COR-L47 (cell line): ENCODE measurements around the gene CTNNA3.

Source experiments
- DNase-seq: peaks from one replicate; lab custom pipeline; 2025; lab: John Stamatoyannopoulos, UW

CTNNA3 gene

GRCh38 chr10:66085906-66086305 lies 1610.1 kb downstream of the CTNNA3 start:
- no peak for DNase-seq

DNA sequence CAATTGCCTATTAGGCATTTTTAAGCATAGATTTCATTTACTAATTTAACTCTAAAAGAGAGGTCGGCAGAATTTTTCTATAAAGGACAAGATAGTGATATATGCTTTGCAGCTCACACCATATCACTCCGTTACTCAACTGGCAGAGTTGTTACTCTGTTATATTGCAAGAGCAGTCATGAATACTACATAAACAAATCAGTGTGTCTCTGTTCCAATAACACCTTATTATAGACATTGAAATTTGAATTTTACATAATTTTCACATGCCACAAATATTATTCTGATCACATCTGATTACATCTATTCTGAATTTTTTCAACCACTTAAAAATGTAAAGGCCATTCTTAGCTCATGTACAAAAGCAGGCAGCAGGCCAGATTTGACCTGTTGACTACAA lies 1624.1 kb downstream of the CTNNA3 start:
- no peak for DNase-seq

DNA sequence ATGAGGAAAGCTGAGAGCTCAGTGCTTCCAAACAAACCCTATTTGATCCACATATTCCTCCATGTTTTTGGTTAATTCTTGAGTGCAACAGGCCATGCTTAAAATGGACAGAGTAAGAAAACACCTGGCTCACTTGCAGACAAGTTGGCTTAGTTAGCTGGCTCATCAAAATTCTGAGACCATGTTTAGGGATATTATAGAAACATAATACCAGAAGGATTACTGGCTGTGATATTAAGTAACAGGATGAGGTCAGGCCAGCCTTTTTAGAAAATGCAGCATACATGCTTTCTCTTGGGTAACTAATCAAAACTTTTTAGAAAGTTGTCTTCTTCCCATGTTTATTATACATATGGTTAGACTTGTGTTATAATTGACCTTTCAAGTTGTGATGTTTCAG lies 1637.4 kb downstream of the CTNNA3 start:
- DNase-seq = no peak

- no peak for DNase-seq
These were observed 1646.7 kb downstream of the CTNNA3 start for GRCh38 chr10:66049335-66049734.

- DNase-seq = no peak
These were observed 1650.1 kb downstream of the CTNNA3 start for GRCh38 chr10:66045859-66046258.

- DNase-seq = no peak
These were observed 1654.2 kb downstream of the CTNNA3 start for GRCh38 chr10:66041771-66042170.

DNA sequence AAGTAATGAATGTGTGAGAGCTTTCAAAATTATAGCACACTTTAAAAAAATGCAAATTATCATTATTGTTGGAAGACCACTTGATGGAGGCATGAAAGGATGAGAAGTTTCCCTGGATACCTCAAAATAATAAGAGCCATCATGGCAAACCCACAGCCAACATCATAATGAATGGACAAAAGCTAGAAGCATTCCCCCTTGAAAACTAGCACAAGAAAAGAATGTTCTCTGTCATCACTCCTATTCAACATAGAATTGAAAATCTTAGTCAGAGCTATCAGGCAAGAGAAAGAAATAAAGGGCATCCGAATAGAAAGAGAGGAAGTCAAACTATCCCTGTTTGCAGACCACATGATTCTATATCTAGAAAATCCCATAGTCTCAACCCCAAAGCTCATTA lies 1657.4 kb downstream of the CTNNA3 start:
- DNase-seq = no peak

DNA sequence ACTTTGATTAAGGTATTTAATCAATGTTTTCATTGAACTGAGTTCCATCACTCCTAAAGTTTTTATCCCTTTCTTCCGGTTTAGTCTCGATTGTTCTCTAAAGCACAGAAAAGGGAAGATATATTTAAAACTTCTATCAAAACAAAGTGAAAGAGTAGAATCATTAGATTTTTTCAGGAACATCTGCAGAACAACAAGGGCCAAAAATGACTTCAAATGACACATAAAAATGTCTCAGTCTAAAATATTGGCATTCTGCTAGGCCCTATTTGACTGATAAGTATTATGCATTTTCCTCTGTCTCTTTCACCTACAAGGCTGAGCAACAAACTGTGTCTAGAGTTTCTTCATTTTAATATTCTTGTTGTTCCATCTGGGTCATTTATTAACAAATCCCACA lies 1669.7 kb downstream of the CTNNA3 start:
- no peak for DNase-seq

DNA sequence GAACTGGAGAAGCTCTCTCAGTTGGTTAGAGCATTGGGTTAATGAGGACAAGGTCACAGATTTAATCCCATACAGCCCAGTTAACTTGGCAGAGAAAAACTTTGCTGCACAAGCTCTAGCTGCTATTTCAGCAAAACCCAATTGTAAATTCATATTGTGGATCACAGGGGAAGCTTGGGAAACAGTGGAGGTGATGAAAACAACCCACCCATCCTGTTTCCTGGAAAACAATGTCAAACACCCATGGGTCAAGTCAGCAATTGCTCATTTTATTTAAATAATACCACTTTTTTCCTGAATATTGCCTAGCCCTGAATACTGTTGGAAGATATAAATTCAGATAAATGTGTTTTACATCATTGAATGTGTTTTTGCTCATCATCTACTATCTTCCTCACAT lies 1670.8 kb downstream of the CTNNA3 start:
- no peak for DNase-seq

GRCh38 chr10:66021423-66021822 lies 1674.6 kb downstream of the CTNNA3 start:
- no peak for DNase-seq

DNA sequence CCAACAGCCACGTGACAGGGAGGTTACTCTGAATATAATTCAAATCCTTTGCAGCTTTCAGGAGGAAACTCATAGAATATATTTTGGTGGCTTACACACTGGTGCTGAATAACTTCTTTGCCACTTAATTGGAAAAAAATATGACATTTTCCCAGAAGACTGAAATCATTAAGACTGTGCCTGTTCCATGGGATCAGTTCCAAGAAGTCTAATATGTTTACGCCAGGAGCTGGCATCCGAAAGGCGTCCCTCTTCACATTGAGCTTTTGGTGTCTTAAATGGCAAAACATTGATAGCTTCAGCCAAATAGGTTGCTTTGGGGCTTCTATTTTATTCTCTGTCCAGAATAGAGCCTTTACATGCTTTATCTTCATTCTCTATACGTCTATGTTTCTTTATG lies 1687.8 kb downstream of the CTNNA3 start:
- DNase-seq = no peak

- DNase-seq = no peak
These were observed 1689.6 kb downstream of the CTNNA3 start for GRCh38 chr10:66006411-66006810.

GRCh38 chr10:65993451-65993850 lies 1702.5 kb downstream of the CTNNA3 start:
- no peak for DNase-seq

DNA sequence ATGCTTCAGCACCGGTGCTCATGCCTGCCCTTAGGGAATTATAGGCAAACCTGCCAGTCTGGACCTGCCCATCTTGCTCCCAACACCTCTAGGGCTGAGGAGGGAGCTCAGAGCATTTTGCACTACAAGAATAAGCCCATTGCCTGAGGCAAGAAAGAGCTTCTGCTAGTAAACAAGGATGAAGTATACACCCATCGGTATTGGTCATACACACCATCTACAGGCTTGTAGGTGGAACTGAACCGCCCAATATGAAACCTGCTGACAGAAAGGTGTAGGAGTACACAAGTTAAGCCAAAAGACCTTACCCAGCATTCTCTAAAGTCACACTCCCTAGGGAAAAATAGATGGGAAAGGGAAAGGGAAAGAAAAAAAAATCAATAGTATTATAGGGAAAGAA lies 1727.1 kb downstream of the CTNNA3 start:
- DNase-seq = no peak

GRCh38 chr10:65968437-65968836 lies 1727.6 kb downstream of the CTNNA3 start:
- DNase-seq = no peak

GRCh38 chr10:65964205-65964604 lies 1731.8 kb downstream of the CTNNA3 start:
- DNase-seq = no peak

DNA sequence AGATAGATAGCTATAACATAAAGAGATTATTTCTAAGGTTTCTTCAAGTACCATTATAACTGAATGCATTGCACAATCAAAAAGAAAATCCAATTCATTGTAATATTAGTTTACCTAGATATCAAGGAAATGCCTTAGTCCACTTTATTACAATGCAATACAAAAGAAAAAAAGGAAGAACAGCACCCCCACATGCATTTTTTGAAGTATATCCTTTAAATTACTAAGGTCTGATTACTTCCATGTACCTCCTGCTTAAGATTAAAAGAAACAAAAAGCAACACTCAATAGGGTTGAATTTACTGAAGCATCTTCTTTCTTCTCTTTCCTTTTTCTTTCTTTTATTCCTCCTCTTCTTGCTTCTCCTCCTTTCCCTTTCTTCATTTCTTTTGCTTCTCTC lies 1743.9 kb downstream of the CTNNA3 start:
- DNase-seq = no peak

DNA sequence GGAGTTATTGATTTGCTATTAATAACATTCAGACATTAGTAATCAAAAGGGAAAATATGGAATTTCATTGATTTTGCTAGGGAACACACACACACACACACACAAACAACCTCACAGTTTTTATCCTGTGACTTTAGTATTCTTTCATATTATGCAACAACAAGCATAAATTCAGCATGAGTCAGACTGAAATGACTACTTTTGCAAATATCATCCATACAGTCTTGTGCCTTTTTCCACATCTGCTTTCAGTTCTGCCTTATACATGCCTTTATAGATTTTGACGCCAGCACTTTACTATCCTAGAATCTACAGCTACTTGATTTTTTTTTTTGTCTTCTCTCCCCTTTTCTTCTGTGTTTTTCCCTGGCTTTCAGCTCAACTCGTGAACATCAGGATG lies 1745.9 kb downstream of the CTNNA3 start:
- DNase-seq = no peak

GRCh38 chr10:65949526-65949925 lies 1746.5 kb downstream of the CTNNA3 start:
- DNase-seq = no peak

- no peak for DNase-seq
These were observed 1750.9 kb downstream of the CTNNA3 start for GRCh38 chr10:65945061-65945460.

DNA sequence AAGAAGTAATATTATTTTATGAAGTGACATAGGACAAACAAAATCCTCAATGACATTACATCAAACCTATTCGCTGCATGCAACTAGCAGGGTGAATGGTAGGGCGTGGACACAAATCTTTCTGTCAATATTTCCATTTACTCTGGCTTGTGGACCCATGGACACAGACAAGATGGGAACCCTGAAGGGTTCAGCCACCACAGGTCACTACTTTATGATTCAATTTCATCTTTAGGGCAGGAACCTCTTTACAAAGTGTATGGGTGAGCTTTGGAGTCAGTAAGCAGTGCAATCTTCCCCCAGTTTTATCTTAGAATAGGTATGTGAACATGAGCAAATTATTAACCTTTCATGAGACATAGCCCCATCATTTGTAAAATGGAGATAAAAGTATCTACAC lies 1752.5 kb downstream of the CTNNA3 start:
- DNase-seq = no peak

- no peak for DNase-seq
These were observed 1755.0 kb downstream of the CTNNA3 start for GRCh38 chr10:65940816-65941662.

DNA sequence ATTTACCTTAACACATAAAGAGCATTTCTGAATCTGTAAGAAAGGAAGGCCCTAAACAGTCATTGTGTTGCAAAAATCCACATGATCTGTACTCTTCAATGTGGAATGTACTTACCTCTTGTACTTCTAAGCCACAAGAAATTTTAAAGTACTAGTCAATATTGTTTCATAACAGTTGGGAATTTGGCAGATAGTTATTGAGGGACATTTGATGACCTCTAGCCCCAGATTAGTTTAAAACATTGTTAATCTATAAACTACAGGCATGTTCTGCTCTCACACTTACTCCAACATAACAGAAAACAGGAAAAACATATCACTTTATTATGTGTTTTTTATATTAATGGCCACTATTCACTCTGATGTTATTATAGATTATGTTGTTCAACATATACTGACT lies 1755.9 kb downstream of the CTNNA3 start:
- DNase-seq = no peak
